Colonic mucosa (tissue), 4 donors: ENCODE data around the gene RAB40B. TPM values are rescaled to one million over a fixed set of nuclear protein-coding genes. Genes with fewer than 3 reads are reported as not detected.

Experiments
- DNase-seq: peaks from one replicate; pipeline ENCODE4 v3.0.0-alpha.2; 2020
- H3K27ac ChIP-seq: fragments of 200-600 bp; one replicate; pipeline ENCODE4 v1.8.0; 2021
- H3K27me3 ChIP-seq: fragments of 200-600 bp; one replicate; pipeline ENCODE4 v1.8.0; 2021
- H3K36me3 ChIP-seq: fragments of 200-600 bp; one replicate; pipeline ENCODE4 v1.8.0; 2021
- H3K4me1 ChIP-seq: fragments of 200-600 bp; one replicate; pipeline ENCODE4 v1.8.0; 2021; ENCODE audit warnings: mild to moderate bottlenecking
- H3K4me3 ChIP-seq: fragments of 200-600 bp; one replicate; pipeline ENCODE4 v1.8.0; 2021
- H3K9ac ChIP-seq, 2 donors: one replicate each; pipeline ENCODE4 v1.7.0; 2013; ENCODE audit warnings: control low read depth in 2 of 2, low read depth in 2 of 2, low read length in 2 of 2
- H3K9me3 ChIP-seq: fragments of 200-600 bp; one replicate; pipeline ENCODE4 v1.8.0; 2021
- intact Hi-C: fragments of 100-400 bp; cut with DNase I; formaldehyde crosslinking; loops from one replicate; pipeline ENCODE4 v1.14.1; 2022
- total RNA-seq, 2 donors: library from RNA; stranded (reverse); fragmentation: NEBNext Ultra II Directional in 1 of 2; extraction: Animal tissue kit (Norgen Biotek cat#: 25700) in 1 of 2; gene quantifications; one replicate each; pipeline ENCODE4 v1.2.1, GENCODE V29; 2021
- TF ChIP-seq, protein P1 (sequence below): fragments of 200-600 bp; IDR thresholded peaks from one replicate; pipeline ENCODE4 v1.8.0; 2022; ENCODE audit warnings: antibody characterized with exemption, mild to moderate bottlenecking
- donor health status: healthy.
- donor health status: DM: no; HTN: no; CAD: no.
- donor health status: DM: no; HTN: no; CAD: no.

The RAB40B gene
- total RNA-seq, 2 donors from 2014 or later: 34.7 to 35.8 TPM

DNA sequence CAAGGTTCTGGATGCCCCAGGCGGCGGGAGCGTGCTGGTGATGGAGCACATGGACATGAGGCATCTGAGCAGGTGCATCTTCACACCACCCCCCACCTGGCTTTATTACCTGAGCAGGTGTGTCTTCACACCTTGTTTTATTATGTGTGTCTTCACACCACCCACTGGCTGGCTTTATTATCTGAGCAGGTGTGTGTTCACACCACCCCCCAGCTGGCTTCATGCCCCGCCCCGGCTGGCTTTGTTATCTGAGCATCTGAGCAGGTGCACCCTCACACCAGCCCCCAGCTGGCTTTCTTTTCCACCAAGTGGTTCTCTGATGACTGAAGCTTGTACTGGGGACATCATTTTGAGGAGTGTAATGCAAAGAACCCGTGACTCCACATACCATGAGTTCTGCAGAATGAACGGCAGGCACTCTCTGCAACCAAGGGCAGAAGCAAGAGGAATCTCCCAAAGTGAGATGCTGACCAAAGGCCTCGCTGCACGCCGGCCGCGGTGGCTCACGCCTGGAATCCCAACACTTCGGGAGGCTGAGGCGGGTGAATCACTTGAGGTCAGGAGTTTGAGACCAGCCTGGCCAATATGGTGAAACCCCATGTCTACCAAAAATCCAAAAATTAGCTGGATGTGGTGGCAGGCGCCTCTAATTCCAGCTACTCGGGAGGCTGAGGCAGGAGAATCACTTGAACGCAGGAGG lies 20.6 kb upstream of the RAB40B start:
- no peaks in the 10 kb centered on the region for H3K36me3 ChIP-seq

DNA sequence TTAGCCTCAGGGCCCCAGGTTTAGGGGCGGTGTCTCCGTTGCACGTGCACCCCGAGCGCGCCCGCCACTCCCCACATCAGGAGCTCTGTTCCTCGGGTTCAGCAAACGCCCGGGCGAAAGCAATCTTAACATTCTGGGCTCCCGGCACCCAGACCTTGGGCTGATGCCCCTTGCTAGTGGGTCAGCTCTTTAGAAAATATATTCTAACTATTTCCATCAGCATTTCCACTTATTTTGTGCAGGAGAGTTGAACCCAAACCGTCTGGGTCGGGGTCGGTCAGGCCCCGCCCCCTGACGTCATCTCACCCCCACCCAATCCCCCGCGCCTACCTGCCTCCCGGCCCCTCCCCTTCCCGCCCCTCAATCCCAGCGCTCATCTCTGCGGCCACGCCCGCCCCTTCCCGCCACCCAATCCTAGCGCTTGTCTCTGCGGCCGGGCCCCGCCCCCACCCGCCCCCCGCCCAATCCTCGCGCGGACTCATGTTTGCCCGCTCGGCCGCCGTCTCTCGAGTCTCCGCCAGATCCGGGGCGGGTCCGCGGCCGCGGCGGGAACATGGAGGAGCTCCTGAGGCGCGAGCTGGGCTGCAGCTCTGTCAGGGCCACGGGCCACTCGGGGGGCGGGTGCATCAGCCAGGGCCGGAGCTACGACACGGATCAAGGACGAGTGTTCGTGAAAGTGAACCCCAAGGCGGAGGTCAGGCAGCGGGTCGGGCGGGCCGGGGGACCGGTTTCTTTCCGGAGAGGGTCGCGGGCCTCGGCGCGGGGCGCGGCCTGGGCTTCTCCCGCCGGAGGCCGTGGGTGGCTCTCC lies 17.9 kb upstream of the RAB40B start, which contains the start of gene FN3KRP:
TSS of gene FN3KRP (plus strand) at position 504 of the 808 bp plus-strand sequence. CDS start at position 554, 50 bp downstream.
- Histone ChIP-seq H3K4me3 (peak within 1 kb of the TSS; percentile 87), H3K27me3 (no peaks in the 10 kb centered on the region), H3K4me1 (no peaks in the 10 kb centered on the region), H3K27ac (peak within 1 kb of the TSS; percentile 59), H3K9ac (peak within 1 kb of the TSS; percentile 68 to 84), H3K9me3 (no peaks in the 10 kb centered on the region), H3K36me3 (no peaks in the 10 kb centered on the region)
- TF ChIP-seq, protein P1, sequence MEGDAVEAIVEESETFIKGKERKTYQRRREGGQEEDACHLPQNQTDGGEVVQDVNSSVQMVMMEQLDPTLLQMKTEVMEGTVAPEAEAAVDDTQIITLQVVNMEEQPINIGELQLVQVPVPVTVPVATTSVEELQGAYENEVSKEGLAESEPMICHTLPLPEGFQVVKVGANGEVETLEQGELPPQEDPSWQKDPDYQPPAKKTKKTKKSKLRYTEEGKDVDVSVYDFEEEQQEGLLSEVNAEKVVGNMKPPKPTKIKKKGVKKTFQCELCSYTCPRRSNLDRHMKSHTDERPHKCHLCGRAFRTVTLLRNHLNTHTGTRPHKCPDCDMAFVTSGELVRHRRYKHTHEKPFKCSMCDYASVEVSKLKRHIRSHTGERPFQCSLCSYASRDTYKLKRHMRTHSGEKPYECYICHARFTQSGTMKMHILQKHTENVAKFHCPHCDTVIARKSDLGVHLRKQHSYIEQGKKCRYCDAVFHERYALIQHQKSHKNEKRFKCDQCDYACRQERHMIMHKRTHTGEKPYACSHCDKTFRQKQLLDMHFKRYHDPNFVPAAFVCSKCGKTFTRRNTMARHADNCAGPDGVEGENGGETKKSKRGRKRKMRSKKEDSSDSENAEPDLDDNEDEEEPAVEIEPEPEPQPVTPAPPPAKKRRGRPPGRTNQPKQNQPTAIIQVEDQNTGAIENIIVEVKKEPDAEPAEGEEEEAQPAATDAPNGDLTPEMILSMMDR: no peak
- DNase-seq: peak; percentile 90
- intact Hi-C loops: no loop called here

More for the DNA sequence above, 20.6 kb upstream of the RAB40B start:
- Histone ChIP-seq H3K4me3 (no peak overlapping the region), H3K27ac (no peak overlapping the region), H3K4me1 (no peaks in the 10 kb centered on the region), H3K9me3 (no peaks in the 10 kb centered on the region), H3K9ac (no peak overlapping the region), H3K27me3 (no peaks in the 10 kb centered on the region)
- intact Hi-C loops: no loop called here
- DNase-seq: no peak
- TF ChIP-seq, protein P1: no peak

DNA sequence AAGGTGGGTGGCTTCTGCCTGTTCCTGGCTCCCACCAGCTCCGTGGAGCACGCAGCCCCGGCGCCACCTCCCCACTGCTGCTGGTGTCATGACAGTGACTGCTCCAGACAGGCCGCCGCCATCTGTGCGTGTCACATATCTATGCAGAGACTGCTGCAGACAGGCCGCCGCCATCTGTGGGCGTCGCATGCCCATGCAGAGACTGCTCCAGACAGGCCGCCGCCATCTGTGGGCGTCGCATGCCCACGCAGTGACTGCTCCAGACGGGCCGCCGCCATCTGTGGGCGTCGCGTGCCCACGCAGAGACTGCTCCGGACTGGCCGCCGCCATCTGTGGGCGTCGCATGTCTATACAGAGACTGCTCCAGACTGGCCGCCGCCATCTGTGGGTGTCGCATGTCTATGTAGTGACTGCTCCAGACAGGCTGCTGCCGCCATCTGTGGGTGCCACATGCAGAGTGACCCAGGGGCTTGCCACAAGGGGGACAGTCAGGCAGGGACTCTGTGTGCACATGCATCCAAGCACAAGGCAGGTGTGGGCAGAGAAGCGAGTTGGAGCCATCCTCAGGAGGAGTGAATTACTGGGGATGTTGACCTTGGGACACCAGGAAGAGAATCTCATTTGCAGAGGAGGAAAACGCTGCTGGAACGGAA lies 14.7 kb upstream of the RAB40B start:
- Histone ChIP-seq H3K4me3 (no peak overlapping the region), H3K4me1 (no peaks in the 10 kb centered on the region), H3K9ac (no peak overlapping the region), H3K36me3 (no peaks in the 10 kb centered on the region), H3K27ac (no peak overlapping the region), H3K27me3 (no peaks in the 10 kb centered on the region), H3K9me3 (no peaks in the 10 kb centered on the region)
- intact Hi-C loops: no loop called here
- TF ChIP-seq, protein P1: no peak
- DNase-seq: no peak

DNA sequence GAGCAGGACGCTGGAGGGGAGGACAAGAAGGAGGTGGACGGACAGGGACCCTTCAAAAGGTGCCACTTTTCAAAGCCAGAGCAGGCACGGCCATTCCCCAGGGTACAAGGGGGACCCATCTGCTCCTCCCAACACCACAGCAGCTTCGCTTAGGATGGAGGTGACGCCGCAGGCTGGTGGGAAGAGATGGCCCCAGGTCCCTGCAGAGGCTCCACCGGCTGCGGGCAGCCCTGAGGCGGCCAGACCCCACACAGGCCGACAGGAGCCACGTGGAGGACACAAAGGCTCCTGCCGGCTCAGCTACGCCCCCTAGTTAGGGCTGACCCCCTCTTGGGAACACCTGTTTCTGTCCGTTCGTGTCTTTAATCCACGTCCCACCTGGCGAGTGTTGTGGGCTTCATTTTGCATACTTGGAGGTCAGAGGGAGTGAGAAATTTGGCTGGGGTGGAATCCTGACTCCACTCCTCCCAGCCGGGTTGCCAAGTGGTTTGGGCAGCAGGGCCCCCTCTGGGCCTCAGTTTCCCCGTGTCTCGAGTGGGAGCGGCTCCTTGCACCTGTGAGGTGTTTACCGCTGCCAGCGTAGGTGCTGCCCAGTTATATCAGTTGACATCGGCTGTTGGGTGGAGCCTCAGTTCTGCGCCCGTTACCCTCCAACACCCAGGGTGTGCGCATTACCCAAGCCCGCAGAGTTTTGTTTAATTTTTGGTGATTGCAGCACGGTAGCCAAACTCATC lies 12.2 kb upstream of the RAB40B start:
- Histone ChIP-seq H3K4me1 (no peaks in the 10 kb centered on the region), H3K9me3 (no peaks in the 10 kb centered on the region), H3K4me3 (no peak overlapping the region), H3K9ac (peak overlapping the region in 1 of 2 donors; percentile 26), H3K27ac (no peak overlapping the region), H3K36me3 (no peaks in the 10 kb centered on the region), H3K27me3 (no peaks in the 10 kb centered on the region)
- no peak for DNase-seq
- intact Hi-C loops: no loop called here
- TF ChIP-seq, protein P1: no peak
